ENCODE results near the gene SUPT6H.

- TF ChIP-seq CTCF (IDR thresholded peaks at IDR 0.05): no peak
- no peak for TF ChIP-seq POLR2A (IDR thresholded peaks at IDR 0.05)
Measured at GRCh38 chr17:28707339-28707720, 45.3 kb downstream of the SUPT6H start.

All from testis (tissue), 2 donors.